Right renal cortex interstitium (tissue), 3 donors: Measurements from ENCODE around the gene LACTB. TPM values are rescaled to one million over a fixed set of nuclear protein-coding genes. Genes with fewer than 3 reads are reported as not detected.

Source experiments
- polyA plus RNA-seq, 3 donors: library from polyadenylated mRNA; unstranded; fragments of 120-200 nt; gene quantifications; one replicate each; pipeline ENCODE4 v1.2.1, GENCODE V29; 2013; ENCODE audit not compliant: insufficient read length in 3 of 3

LACTB gene
- polyA plus RNA-seq, 3 donors: 18.3 to 23.7 (median 22.6) TPM

Other genes with a start within 250 kb of the LACTB start
- gene TPM1, start 79.1 kb upstream of the LACTB start, polyA plus RNA-seq: 100 to 1,000 TPM; 468 to 511 (median 474) TPM
- 100 to 1,000 TPM in 1 of 3 donors, 10 to 100 TPM in 2; 98.0 to 114 (median 98.7) TPM for gene RPS27L, start 35.6 kb downstream of the LACTB start, polyA plus RNA-seq
- gene RAB8B, start 67.7 kb downstream of the LACTB start, polyA plus RNA-seq: 10 to 100 TPM; 32.2 to 35.2 (median 32.3) TPM
- 10 to 100 TPM; 17.1 to 18.5 (median 18.4) TPM for gene APH1B, start 155.7 kb downstream of the LACTB start, polyA plus RNA-seq